ENCODE results near the gene RETREG1.

RETREG1 gene

GRCh38 chr5:16531063-16531648, 85.6 kb downstream of the RETREG1 start:
- Histone ChIP-seq H3F3A (ENCODE audit: insufficient read depth, low read length) (no peaks in the 10 kb centered on the region), H3K9me3 (ENCODE audit: low read length) (no peaks in the 10 kb centered on the region), H3K4me3 (ENCODE audit: low read depth, low read length, poor library complexity, severe bottlenecking) (no peak overlapping the region), H3K36me3 (ENCODE audit: insufficient read depth, low read length) (no peaks in the 10 kb centered on the region), H4K20me1 (ENCODE audit: insufficient read depth, low read length) (no peaks in the 10 kb centered on the region), H3K27ac (ENCODE audit: low read depth, low read length, poor library complexity, severe bottlenecking) (no peak overlapping the region), H3K9ac (ENCODE audit: low read length) (no peak overlapping the region), H3K9me2 (ENCODE audit: low read depth, low read length) (no peaks in the 10 kb centered on the region), H3K4me2 (ENCODE audit: low read length) (no peak overlapping the region), H3K79me2 (ENCODE audit: insufficient read depth, low read length) (no peaks in the 10 kb centered on the region), H2AFZ (ENCODE audit: low read length) (no peak overlapping the region), H3K27me3 (ENCODE audit: insufficient read depth, low read length) (no peaks in the 10 kb centered on the region; the same call in 1 of the 2 replicates), H3K4me1 (ENCODE audit: insufficient read depth, low read length, severe bottlenecking) (no peaks in the 10 kb centered on the region)
- TF ChIP-seq EZH2 (IDR thresholded peaks at IDR 0.05; ENCODE audit: borderline replicate concordance, low read length), result no peak
- TF ChIP-seq CTCF (IDR thresholded peaks at IDR 0.05; ENCODE audit: low read length), result no peak

DNA sequence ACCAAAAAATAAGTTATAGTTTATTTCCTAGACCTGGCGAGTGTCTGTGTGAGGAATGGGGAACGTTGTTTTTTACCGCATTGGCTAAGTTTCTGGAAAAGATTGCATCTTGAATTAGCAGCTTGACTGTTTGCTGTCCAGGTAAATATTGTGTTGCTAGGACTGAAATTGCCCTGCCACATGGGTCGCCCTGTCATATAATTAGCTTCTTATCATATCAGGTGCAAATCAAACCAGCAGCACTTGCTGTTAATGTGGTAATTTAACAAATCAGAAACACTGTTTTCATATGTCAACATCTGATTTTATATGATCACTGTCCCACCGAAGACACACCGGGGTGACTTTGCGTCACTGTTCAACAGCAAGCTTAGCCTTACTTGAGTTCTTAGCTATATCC, 87.5 kb downstream of the RETREG1 start:
- H3K27ac ChIP-seq (ENCODE audit: low read depth, low read length, poor library complexity, severe bottlenecking), result no peak overlapping the region
- H3K4me3 ChIP-seq (ENCODE audit: low read depth, low read length, poor library complexity, severe bottlenecking), result no peak overlapping the region
- no peaks in the 10 kb centered on the region for H4K20me1 ChIP-seq (ENCODE audit: insufficient read depth, low read length)
- H3K4me1 ChIP-seq (ENCODE audit: insufficient read depth, low read length, severe bottlenecking), result no peaks in the 10 kb centered on the region
- H3K27me3 ChIP-seq (ENCODE audit: insufficient read depth, low read length), result no peaks in the 10 kb centered on the region; the same call in 1 of the 2 replicates
- H3F3A ChIP-seq (ENCODE audit: insufficient read depth, low read length), result no peaks in the 10 kb centered on the region
- no peaks in the 10 kb centered on the region for H3K9me3 ChIP-seq (ENCODE audit: low read length)
- H3K36me3 ChIP-seq (ENCODE audit: insufficient read depth, low read length), result no peaks in the 10 kb centered on the region
- TF ChIP-seq EZH2 (IDR thresholded peaks at IDR 0.05; ENCODE audit: borderline replicate concordance, low read length), result no peak
- TF ChIP-seq CTCF (IDR thresholded peaks at IDR 0.05; ENCODE audit: low read length), result no peak
- no peak overlapping the region for H3K4me2 ChIP-seq (ENCODE audit: low read length)
- H2AFZ ChIP-seq (ENCODE audit: low read length), result no peak overlapping the region
- H3K9me2 ChIP-seq (ENCODE audit: low read depth, low read length), result no peaks in the 10 kb centered on the region
- no peak overlapping the region for H3K9ac ChIP-seq (ENCODE audit: low read length)
- no peaks in the 10 kb centered on the region for H3K79me2 ChIP-seq (ENCODE audit: insufficient read depth, low read length)

DNA sequence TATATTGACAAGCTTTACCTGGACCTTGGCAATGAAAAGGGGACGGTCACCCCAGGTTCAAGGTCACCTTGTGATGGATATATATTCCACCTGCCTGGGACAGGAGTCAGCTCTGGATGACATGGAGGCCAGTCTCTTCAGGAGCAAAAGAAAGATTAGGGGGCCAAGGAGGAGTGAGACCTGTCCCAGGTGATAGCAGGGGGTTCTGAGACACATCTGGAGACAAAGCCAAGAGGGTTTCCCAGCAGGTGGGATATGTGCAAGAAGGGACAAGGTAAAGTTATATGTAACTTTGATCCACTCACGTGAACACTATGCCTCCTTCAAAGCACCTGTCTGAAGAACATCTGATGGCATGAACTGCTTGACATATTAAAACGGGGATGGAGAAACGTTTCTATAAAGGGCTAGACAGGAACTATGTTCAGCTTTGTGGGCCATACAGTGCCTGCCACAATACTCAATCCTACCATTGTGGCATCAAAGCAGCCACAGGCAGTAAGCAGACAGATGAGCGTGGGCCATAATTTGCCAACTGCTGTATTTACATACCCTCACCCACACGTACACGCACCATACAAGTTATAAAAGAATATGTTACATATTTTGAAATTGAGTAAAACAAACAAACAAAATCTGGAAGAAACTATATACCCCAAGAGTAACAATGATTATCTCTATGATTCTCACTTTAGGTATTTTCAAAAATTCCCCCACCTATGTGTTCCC, 88.3 kb downstream of the RETREG1 start:
- TF ChIP-seq CTCF (IDR thresholded peaks at IDR 0.05; ENCODE audit: low read length) (no peak), EZH2 (IDR thresholded peaks at IDR 0.05; ENCODE audit: borderline replicate concordance, low read length) (no peak)
- Histone ChIP-seq H4K20me1 (ENCODE audit: insufficient read depth, low read length) (no peaks in the 10 kb centered on the region), H3K27ac (ENCODE audit: low read depth, low read length, poor library complexity, severe bottlenecking) (no peak overlapping the region)

More for the DNA sequence above, 88.3 kb downstream of the RETREG1 start:
- H3K4me2 ChIP-seq (ENCODE audit: low read length), result no peak overlapping the region
- H3K4me3 ChIP-seq (ENCODE audit: low read depth, low read length, poor library complexity, severe bottlenecking), result no peak overlapping the region
- H3F3A ChIP-seq (ENCODE audit: insufficient read depth, low read length), result no peaks in the 10 kb centered on the region
- no peaks in the 10 kb centered on the region for H3K27me3 ChIP-seq (ENCODE audit: insufficient read depth, low read length)
- H3K79me2 ChIP-seq (ENCODE audit: insufficient read depth, low read length), result no peaks in the 10 kb centered on the region
- H3K36me3 ChIP-seq (ENCODE audit: insufficient read depth, low read length), result no peaks in the 10 kb centered on the region
- H3K9ac ChIP-seq (ENCODE audit: low read length), result no peak overlapping the region
- no peak overlapping the region for H2AFZ ChIP-seq (ENCODE audit: low read length)
- no peaks in the 10 kb centered on the region for H3K4me1 ChIP-seq (ENCODE audit: insufficient read depth, low read length, severe bottlenecking)
- H3K9me3 ChIP-seq (ENCODE audit: low read length), result no peaks in the 10 kb centered on the region
- no peaks in the 10 kb centered on the region for H3K9me2 ChIP-seq (ENCODE audit: low read depth, low read length)
